ENCODE results near the gene TMEM127. TPM values are rescaled to one million over a fixed set of nuclear protein-coding genes. Genes with fewer than 3 reads are reported as not detected.

Gene TMEM127
- 10 to 100 TPM; 25.0 to 34.4 TPM for total RNA-seq

GRCh38 chr2:96265840-96266679, at the start of gene TMEM127, which contains the start of gene CIAO1:
Gene TMEM127, minus strand, starts transcription at chr2:96265997. Its CDS starts 616 bp downstream, at chr2:96265381.
Gene CIAO1, plus strand, starts transcription at chr2:96266225. Its CDS starts 126 bp downstream, at chr2:96266351.

GRCh38 chr2:96305091-96305978, 39.5 kb upstream of the TMEM127 start, which contains the start of gene SNRNP200:
Gene SNRNP200, minus strand, starts transcription at chr2:96305546. Its CDS starts 109 bp downstream, at chr2:96305437.

GRCh38 chr2:96208143-96209010, 57.4 kb downstream of the TMEM127 start, which contains the start of gene STARD7:
Gene STARD7, minus strand, starts transcription at chr2:96208827. Its CDS starts 393 bp downstream, at chr2:96208434.

Other genes starting within 250 kb of the TMEM127 start
- 1 to 10 TPM in 1 of 2 donors, under 1 TPM in 1; under 0.01 to 4.5 TPM for gene GPAT2, start 231.1 kb downstream of the TMEM127 start, total RNA-seq
- under 1 TPM in 1 of 2 donors, not detected in 1; under 0.01 TPM for gene ADRA2B, start 149.4 kb downstream of the TMEM127 start, total RNA-seq
- not detected for gene ASTL, start 127.5 kb downstream of the TMEM127 start, total RNA-seq
- 1 to 10 TPM; 1.0 to 1.7 TPM for gene DUSP2, start 120.6 kb downstream of the TMEM127 start, total RNA-seq
- gene STARD7, start 57.2 kb downstream of the TMEM127 start, total RNA-seq, result 100 to 1,000 TPM; 237 to 341 TPM
- 100 to 1,000 TPM; 127 to 141 TPM for gene CIAO1, start 228 bp upstream of the TMEM127 start, total RNA-seq
- gene SNRNP200, start 39.5 kb upstream of the TMEM127 start, total RNA-seq, result 10 to 100 TPM; 35.4 to 62.9 TPM
- 10 to 100 TPM in 1 of 2 donors, under 1 TPM in 1; under 0.01 to 12.0 TPM for gene ITPRIPL1, start 59.3 kb upstream of the TMEM127 start, total RNA-seq
- gene NCAPH, start 69.8 kb upstream of the TMEM127 start, total RNA-seq, result 10 to 100 TPM; 17.6 to 34.0 TPM
- gene NEURL3, start 239.4 kb upstream of the TMEM127 start, total RNA-seq, result under 1 TPM; under 0.01 to 0.34 TPM